GM11168 (cell line): Measurements from ENCODE around the gene MBD5.

Source experiments
- in situ Hi-C: fragments of 300-500 bp; cut with MboI; formaldehyde crosslinking; loops from one replicate; pipeline ENCODE4 v1.12.0; 2022; ENCODE audit warnings: low sequenced_read_pairs; ENCODE audit not compliant: unreplicated experiment

Gene MBD5

GRCh38 chr2:148282201-148282600, 261.3 kb downstream of the MBD5 start:
- in situ Hi-C loops: no loop called here

GRCh38 chr2:148292431-148292830, 271.5 kb downstream of the MBD5 start:
- in situ Hi-C loops: no loop called here

DNA sequence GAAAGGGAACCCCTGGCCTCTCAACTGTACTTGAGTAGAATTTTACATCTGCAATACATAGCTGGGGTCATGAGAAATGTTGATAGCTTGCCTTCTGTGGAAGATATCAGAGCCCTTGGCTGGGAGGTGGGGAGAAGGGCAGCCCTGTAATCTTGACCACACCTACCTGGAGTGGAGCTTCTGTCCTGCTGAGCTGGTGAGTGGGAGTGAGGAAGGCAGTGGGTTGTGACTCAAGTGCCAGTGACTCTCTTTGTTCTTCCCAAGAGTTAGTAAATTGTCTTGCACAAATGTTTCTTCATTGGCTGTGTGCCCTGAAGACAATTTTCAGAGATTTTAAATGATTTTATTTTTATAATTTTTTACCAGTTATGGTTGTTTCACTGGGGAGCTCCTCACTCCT, 277.3 kb downstream of the MBD5 start:
- in situ Hi-C loops: no loop called here

DNA sequence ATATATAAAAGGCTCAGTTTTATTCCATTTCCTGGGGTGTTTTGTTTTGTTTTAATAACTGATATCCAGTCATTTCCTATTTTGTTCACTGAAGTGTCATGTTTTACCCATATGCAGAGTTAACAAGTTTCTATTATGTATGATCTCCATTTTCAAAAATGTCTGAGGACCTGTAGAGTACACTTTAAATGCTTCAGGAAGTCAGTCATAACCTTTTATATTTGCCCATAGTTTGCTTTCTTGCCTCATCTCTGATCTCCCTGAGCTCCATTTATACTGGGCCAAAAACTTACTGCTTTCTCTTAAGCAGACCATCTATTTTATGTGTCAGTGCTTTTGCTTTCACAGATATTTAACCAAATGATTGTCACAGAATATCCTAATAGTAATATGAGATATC, 278.7 kb downstream of the MBD5 start:
- in situ Hi-C loops: no loop called here

DNA sequence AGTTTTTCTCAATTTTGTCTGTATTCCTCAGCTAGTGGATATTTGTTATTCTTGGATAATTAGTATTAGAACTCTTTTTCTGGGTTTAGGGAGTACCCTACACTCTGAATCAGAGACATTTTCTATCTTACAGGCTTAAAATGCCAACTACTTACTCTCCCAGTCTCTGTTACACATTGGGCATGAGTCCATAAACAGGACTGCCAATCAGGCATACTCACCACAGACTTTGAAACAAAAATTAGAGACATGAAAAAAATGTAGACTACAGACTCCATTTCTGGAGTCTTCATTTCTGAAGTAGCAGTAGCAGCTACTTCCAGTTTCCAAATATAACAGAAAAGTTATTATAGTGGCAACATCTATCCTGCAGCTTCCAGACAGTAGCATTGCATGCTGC, 279.7 kb downstream of the MBD5 start:
- in situ Hi-C loops: no loop called here

DNA sequence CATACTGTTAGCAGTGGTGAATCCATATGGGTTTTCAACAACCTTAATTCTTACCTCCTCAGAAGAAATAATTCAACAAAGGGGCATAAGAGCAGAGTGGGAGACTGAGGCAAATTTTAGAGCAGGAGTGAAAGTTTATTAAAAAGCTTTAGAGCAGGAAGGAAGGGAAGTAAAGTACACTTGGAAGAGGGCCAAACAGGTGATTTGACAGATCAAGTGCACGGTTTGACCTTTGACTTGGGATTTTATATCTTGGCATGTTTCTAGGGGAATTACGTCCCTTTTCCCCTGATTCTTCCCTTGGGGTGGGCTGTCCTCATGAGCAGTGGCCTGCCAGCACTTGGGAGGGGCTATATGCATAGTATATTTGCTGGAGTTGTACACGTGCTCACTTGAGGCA, 280.5 kb downstream of the MBD5 start:
- in situ Hi-C loops: no loop called here

- in situ Hi-C loops: no loop called here
Observed at GRCh38 chr2:148302526-148302925, 281.6 kb downstream of the MBD5 start.

DNA sequence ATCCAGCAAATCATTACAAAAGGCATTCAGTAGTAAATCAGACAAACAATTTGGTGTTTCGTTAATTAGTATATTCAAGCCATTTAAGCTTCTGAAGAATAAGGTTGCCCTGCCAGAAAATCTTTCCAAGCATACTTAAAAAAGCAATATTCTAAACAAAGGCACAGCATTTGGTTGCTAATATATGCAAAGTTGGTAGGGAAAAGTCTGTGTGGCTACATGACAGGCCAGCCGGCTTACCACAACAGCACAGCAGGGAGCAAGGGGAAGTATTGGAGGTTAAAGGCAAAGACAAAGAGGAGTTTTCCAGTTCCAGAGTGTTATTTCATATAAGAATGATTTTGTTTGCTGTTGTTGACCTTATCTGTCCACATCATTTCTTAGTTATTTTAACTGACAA, 282.3 kb downstream of the MBD5 start:
- in situ Hi-C loops: no loop called here

GRCh38 chr2:148305476-148305875, 284.6 kb downstream of the MBD5 start:
- in situ Hi-C loops: no loop called here

- in situ Hi-C loops: no loop called here
Observed at GRCh38 chr2:148306027-148306426, 285.1 kb downstream of the MBD5 start.

DNA sequence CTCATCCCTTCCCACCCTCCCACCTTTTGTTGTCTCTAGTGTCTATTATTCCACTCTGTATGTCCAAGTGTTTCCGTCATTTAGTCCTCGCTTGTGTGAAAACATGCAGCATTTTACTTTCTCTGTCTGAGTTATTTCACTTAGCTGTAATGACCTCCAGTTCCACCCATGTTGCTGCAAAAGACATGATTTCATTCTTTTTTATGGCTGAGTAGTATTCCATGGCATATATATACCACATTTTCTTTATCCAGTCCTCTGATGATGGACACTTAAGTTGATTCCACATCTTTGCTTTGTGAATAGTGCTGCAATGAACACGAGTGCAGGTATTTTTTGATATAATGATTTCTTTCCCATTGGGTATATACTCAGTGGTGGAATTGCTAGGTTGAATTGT, 296.7 kb downstream of the MBD5 start:
- in situ Hi-C loops: no loop called here

- in situ Hi-C loops: no loop called here
Observed at GRCh38 chr2:148338541-148338940, 317.6 kb downstream of the MBD5 start.

GRCh38 chr2:148342086-148342485, 321.2 kb downstream of the MBD5 start:
- in situ Hi-C loops: no loop called here

DNA sequence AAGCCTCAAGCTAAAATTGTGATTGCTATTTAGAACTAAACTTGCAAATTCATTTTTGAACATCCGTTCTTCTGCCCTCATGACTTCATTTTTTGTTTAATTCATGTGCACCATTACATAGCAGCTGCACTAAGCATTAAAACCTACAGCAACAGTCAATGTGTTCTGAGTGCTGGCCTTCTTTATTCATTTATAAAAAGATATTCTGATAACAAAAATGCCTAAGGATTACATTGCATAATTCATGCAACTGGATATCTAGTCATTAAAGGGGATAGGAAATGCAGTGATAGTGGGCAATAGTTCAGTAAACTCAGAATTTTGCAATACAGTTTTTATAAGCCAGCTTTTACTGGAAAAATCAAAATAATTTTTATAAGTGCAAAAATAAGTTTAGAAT, 329.3 kb downstream of the MBD5 start:
- in situ Hi-C loops: no loop called here

DNA sequence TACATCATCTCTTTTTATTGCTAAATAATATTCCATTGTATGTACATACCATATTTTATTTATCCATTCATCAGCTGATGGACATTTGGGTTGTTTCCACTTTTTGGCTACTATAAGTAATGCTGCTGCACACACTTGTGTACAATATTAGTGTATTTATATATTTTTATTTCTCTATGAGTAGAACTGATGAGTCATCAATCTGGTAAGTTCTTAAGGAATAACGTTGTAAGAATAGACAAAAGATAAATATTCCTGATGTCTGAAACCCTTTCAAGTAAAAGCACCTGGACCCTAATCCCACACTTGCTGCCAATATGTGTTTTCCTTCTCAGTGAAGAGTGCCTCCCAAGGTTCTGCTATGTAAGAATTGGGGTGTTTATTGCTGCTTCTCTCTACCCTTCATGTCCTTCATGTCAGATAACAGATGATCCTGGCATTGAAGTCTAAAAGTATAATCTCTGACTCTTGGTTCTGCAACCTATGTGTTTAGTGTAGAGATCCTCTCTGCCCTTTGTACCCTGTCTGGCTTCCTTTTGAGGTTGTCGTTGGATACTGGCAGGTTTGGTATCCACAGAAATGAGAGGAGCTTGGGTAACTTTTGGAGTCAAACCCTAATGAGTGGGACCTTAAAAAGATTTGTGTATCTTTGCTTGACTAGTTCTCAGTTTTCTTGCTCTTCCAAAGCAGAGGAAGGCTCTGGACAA, 330.7 kb downstream of the MBD5 start:
- in situ Hi-C loops: no loop called here

- in situ Hi-C loops: no loop called here
Observed at GRCh38 chr2:148358375-148358774, 337.5 kb downstream of the MBD5 start.

DNA sequence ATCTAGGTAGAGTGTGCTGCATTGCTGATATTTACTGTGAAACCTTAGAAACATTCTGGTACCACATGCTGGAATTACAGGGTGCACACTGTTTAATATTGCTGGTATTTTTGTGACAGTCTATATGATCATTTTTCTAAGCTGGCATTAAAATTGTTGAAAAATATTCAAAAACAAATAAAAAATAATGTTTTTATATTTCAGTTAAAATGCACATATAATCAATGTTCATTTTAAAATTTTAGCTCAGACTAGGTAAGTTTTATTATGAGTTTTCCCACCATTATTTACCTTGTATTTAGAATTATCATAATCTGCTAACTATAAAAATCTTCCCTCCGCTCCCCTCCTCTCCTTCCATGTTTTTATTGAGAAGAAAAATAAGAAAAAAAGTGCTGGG, 339.8 kb downstream of the MBD5 start:
- in situ Hi-C loops: no loop called here

DNA sequence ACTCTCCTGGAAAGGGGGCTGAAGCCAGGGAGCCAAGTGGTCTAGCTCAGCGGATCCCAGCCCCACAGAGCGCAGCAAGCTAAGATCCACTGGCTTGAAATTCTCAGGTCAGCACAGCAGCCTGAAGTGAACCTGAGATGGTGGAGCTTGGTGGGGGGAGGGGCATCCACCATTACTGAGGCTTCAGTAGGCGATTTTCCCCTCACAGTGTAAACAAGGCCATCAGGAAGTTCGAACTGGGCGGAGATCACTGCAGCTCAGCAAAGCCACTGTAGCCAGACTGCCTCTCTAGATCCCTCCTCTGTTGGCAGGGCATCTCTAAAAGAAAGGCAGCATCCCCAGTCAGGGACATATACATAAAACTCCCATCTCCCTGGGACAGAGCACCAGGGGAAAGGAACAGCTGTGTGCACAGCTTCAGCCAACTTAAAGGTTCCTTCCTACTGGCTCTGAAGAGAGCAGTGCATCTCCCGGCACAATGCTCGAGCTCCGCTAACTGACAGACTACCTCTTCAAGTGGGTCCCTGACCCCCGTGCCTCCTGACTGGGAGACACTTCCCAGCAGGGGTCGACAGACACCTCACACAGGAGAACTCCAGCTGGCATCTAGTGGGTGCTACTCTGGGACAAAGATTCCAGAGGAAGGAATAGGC, 341.4 kb downstream of the MBD5 start:
- in situ Hi-C loops: no loop called here

GRCh38 chr2:148375214-148375613, 354.3 kb downstream of the MBD5 start:
- in situ Hi-C loops: no loop called here

DNA sequence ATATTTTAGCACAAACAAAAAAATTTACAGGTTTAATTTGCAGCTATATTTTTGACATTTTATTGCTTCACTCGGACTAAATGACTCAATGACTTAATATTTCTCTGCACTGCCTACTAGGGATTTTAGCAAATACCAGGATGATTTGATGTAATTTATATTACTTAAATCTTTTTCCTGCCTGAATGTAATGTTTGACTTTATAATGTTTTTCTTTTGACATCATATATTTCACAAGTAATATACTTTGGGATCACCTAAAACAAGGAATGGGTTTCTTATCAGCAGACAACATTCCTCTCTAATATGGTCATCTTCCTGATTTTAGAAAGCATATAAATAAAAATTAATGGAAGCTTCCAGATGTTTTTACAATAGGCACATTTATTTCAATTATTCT, 370.4 kb downstream of the MBD5 start:
- in situ Hi-C loops: no loop called here

DNA sequence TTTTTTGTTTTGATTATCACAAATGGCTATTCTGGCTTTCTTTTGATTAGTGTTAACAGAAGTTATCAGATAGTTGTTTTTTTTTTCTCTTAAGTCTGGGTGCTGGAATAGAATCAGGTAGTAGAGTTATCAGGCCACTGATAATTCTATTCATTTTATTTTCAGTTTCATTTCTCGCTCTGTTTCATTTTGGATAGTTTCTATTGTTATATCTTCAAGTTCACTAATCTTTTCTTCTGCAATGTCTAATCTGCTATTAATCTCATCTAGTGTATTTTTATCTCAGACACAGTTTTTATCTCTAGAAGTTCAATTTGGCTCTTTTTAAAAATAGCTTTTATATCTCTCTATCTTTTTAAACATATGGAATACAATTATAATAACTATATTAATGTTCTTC, 381.9 kb downstream of the MBD5 start:
- in situ Hi-C loops: no loop called here

GRCh38 chr2:148410899-148411298, 390.0 kb downstream of the MBD5 start:
- in situ Hi-C loops: no loop called here
